WERI-Rb-1 (cell line): ENCODE results near the gene CROCC.
"Not testable (repeated sequence)": the region's sequence is repeated elsewhere in the genome, so short reads cannot be mapped to it uniquely, and the experiment has no call there.

Source experiments
- DNase-seq: peaks from one replicate; pipeline ENCODE4 v3.0.0-alpha.2; 2020
- H3K27ac ChIP-seq: fragments of 250-450 bp; sonication (Bioruptor Pico); 2 replicates; pipeline ENCODE4 v1.5.1; 2020; ENCODE audit warnings: mild to moderate bottlenecking, moderate library complexity
- H3K27me3 ChIP-seq: fragments of 250-450 bp; sonication (Bioruptor Pico); 2 replicates; pipeline ENCODE4 v1.5.1; 2021; ENCODE audit warnings: mild to moderate bottlenecking, low read depth, moderate library complexity; ENCODE audit not compliant: insufficient read depth, severe bottlenecking
- H3K36me3 ChIP-seq: fragments of 250-450 bp; sonication (Bioruptor Pico); 2 replicates; pipeline ENCODE4 v1.5.1; 2020; ENCODE audit warnings: mild to moderate bottlenecking, moderate library complexity
- H3K4me3 ChIP-seq: 2 replicates; pipeline ENCODE4 v1.5.1; 2011; ENCODE audit warnings: low read depth, mild to moderate bottlenecking, control low read depth, low read length
- H3K9me3 ChIP-seq: fragments of 250-450 bp; sonication (Bioruptor Pico); 2 replicates; pipeline ENCODE4 v1.5.1; 2021; ENCODE audit warnings: mild to moderate bottlenecking, moderate library complexity; ENCODE audit not compliant: severe bottlenecking
- TF ChIP-seq, protein P1 (sequence below): IDR thresholded peaks from 2 replicates; pipeline ENCODE4 v1.5.1; 2011; ENCODE audit warnings: low read depth, mild to moderate bottlenecking, control low read depth, inconsistent platforms, low read length

CROCC gene

DNA sequence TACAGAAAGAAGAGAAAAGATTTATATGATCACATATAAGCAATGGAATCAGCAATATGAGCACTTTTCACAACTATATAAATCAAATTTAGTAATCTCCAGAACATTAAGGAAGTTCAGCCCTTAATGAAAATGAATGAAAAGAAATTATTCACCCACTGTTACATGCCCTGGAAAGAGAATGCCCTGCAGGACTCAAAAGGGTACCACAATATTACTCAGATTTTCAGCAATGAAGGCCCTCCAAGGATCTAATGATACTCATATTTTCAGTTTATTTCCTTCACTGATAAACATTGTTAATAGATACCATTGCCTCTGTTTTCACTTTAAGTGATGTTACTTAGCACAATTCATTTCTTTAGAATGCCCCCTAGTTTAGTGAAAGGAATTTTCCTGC, 23.4 kb upstream of the CROCC start:
- DNase-seq, H3K9me3 ChIP-seq, H3K27me3 ChIP-seq, H3K36me3 ChIP-seq, H3K4me3 ChIP-seq: not testable (repeated sequence)
- H3K27ac ChIP-seq = peak overlapping the region; percentile 30

DNA sequence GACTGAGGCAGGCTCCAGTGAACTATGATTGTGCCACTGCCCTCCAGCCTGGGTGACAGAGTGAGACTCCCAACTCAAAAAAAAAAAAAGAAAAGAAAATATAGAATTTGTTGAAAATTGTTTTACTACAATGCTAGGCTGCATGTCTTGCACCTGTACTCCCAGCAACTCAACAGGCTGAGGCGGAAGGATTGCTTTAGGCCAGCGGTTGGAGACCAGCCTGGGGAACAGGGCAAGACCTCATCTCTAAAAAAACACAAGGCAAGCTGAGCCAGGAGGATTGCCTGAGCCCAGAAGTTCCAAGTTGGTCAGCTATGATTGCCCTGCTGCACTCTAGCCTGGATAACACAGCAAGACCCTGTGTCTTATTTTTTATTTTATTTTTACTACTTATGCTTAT, 22.7 kb upstream of the CROCC start:
- not testable (repeated sequence) for H3K27me3 ChIP-seq, H3K9me3 ChIP-seq, H3K4me3 ChIP-seq, H3K36me3 ChIP-seq, DNase-seq
- H3K27ac ChIP-seq = peak overlapping the region; percentile 40

DNA sequence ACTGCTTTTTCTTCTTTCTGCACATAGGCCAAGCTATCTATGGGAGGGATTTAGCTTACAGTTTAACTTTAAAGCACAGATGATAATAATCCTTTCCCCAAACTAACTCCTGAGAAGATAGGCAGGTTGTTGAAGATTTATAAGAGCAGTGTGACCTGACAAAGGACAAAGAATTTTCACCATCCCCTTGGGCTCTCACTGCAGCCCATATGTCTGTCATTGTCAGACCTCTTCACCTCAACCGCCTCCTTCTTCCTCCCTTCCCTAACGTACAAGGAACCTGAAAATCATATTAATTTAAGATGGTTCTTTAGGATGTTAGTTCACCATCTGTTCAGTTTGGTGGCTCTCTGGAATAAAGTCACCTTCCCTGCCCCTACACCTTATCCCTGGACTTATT, 21.0 kb upstream of the CROCC start:
- Histone ChIP-seq H3K4me3 (peak overlapping the region; percentile 13), H3K9me3 (peaks cover 3% of the 10 kb centered on the region), H3K36me3 (no peaks in the 10 kb centered on the region; the same call in 1 of the 2 replicates), H3K27ac (peak overlapping the region; percentile 100), H3K27me3 (peaks cover 4% of the 10 kb centered on the region)
- TF ChIP-seq, protein P1, sequence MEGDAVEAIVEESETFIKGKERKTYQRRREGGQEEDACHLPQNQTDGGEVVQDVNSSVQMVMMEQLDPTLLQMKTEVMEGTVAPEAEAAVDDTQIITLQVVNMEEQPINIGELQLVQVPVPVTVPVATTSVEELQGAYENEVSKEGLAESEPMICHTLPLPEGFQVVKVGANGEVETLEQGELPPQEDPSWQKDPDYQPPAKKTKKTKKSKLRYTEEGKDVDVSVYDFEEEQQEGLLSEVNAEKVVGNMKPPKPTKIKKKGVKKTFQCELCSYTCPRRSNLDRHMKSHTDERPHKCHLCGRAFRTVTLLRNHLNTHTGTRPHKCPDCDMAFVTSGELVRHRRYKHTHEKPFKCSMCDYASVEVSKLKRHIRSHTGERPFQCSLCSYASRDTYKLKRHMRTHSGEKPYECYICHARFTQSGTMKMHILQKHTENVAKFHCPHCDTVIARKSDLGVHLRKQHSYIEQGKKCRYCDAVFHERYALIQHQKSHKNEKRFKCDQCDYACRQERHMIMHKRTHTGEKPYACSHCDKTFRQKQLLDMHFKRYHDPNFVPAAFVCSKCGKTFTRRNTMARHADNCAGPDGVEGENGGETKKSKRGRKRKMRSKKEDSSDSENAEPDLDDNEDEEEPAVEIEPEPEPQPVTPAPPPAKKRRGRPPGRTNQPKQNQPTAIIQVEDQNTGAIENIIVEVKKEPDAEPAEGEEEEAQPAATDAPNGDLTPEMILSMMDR = no peak
- peak; percentile 87 for DNase-seq

DNA sequence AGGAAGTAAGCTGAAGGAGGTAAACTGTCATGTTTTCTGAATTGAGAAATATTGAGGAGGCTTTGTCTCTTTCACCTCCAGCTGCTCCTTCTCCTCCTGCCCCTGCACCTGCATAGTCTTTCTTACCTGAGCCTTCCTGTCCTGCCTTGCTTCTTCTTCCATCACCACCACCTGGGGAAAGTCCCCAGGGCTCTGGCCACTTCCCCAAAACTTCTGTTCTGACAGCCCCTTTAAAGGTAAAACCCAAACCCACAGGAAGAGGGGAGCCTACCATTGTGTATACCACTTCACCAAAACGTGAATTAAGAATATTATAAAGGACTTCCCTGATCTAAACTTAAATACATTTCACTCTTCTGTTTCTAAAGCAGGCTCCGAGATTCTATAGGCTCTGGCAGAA, 20.4 kb upstream of the CROCC start:
- not testable (repeated sequence) for H3K9me3 ChIP-seq, H3K27me3 ChIP-seq, DNase-seq, H3K36me3 ChIP-seq
- peak overlapping the region; percentile 100 for H3K27ac ChIP-seq
- peak overlapping the region; percentile 13 for H3K4me3 ChIP-seq

DNA sequence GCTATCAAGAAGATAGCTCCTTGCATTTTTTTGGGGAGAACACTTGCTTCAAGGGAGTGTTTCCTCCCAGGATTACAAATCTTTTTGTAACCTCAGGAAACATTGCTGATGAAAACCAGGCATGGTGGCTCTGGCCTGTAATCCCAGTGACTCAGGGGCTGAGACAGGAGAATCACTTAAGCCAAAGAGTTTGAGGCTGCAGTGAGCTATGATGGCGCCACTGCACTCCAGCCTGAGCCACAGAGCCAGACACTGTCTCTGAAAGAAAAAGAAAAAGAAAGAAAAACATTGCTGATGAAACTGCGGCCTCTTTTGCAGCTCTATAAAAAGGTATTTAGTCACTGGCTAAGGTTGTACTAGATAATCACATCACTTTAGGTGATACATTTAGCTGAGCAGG, 18.7 kb upstream of the CROCC start:
- H3K27me3 ChIP-seq = peaks cover 4% of the 10 kb centered on the region
- peaks cover 3% of the 10 kb centered on the region for H3K9me3 ChIP-seq
- peak overlapping the region; percentile 100 for H3K27ac ChIP-seq
- TF ChIP-seq, protein P1 = no peak
- H3K36me3 ChIP-seq = no peaks in the 10 kb centered on the region; the same call in 1 of the 2 replicates
- DNase-seq = peak; percentile 82
- peak overlapping the region; percentile 53; the same call in 1 of the 2 replicates for H3K4me3 ChIP-seq

DNA sequence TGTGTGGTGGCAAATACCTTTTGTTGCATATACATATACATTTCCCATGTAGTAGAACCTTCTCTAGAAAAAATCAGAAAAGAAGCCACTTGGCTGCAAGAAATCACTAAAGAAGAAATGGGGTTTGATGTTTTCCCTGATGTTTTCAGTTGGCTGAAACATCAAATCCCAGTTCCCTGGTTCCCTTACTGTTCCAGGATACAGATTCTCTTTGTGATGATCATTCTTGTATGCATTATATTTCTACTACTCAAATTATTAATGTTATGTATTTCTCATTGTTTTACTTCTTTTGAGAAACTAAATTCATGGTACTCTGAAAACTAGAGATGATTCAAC, 18.3 kb upstream of the CROCC start:
- Histone ChIP-seq H3K27ac (peak overlapping the region; percentile 100), H3K4me3 (peak overlapping the region; percentile 53)
- TF ChIP-seq, protein P1 = no peak

DNA sequence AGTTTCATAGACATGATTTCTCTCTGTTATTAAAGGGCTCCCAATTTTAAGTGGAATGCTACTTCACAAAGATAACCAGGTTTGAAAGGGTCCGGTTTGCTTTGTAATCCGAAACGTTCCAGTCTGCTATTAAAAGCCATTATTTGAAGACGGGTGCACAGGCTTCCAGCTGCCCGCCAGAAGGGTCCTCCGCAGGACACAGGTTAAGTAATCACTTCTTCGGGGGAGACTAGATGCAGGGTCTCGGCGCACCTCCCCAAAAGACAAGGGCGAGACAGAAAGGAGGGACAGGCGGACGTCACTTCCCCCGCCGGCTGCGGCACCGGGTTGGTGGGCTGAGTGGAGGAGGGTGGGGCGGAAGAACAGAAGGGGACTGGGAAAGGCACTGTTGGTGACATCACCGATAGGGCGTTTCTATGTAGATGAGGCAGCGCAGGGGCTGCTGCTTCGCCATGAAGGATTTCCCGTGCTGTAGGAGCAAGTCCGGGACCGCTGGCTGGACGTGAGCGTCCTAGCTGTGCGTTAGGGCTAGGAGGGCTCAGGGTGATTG, 17.1 kb upstream of the CROCC start:
- H3K4me3 ChIP-seq = peak overlapping the region; percentile 53
- DNase-seq = peak; percentile 99
- H3K9me3 ChIP-seq = peaks cover 3% of the 10 kb centered on the region
- peak overlapping the region; percentile 100 for H3K27ac ChIP-seq
- peaks cover 4% of the 10 kb centered on the region for H3K27me3 ChIP-seq
- TF ChIP-seq, protein P1 = no peak
- no peaks in the 10 kb centered on the region; the same call in 1 of the 2 replicates for H3K36me3 ChIP-seq

More for the DNA sequence above, 18.3 kb upstream of the CROCC start:
- peaks cover 3% of the 10 kb centered on the region for H3K9me3 ChIP-seq
- no peaks in the 10 kb centered on the region; the same call in 1 of the 2 replicates for H3K36me3 ChIP-seq
- H3K27me3 ChIP-seq = peaks cover 4% of the 10 kb centered on the region
- DNase-seq = no peak
